H1 (cell line): ENCODE measurements around the gene PCDH18. TPM values are rescaled to one million over a fixed set of nuclear protein-coding genes. Genes with fewer than 3 reads are reported as not detected.
"Not testable (repeated sequence)": the region's sequence is repeated elsewhere in the genome, so short reads cannot be mapped to it uniquely, and the experiment has no call there.

Source experiments
- CTCF ChIA-PET: fragments of 300-600 bp; sonication (Branson Sonifier 250); formaldehyde crosslinking; loops from one replicate; lab custom pipeline; 2021; ENCODE audit not compliant: partially characterized antibody; lab: Charles Lee
- POLR2A ChIA-PET: fragments of 300-600 bp; sonication (Branson Sonifier 250); formaldehyde crosslinking; loops from one replicate; lab custom pipeline; 2021; ENCODE audit warnings: inconsistent platforms; ENCODE audit not compliant: partially characterized antibody; lab: Charles Lee
- DNase-seq, 2 experiments: peaks; one replicate each; pipeline versions ENCODE4 v3.0.0 to v3.0.0-alpha.2; 2010 to 2022; ENCODE audit warnings: low spot score in 2 of 2, low read depth in 1 of 2, mixed read lengths in 1 of 2
- FAIRE-seq: peaks from 2 replicates; lab custom pipeline; 2011; peaks lifted over from hg19 to GRCh38; lab: Jason Lieb, UNC
- H2AFZ ChIP-seq: 2 replicates; pipeline ENCODE4 v1.8.1; 2012; ENCODE audit warnings: low read length, inconsistent platforms
- H2AK5ac ChIP-seq: 2 replicates; pipeline ENCODE4 v1.6.1; 2013; ENCODE audit warnings: low read depth, low read length
- H2BK120ac ChIP-seq: replicated peaks from 2 replicates; pipeline ENCODE3; 2013; ENCODE audit warnings: low read depth, low read length, inconsistent platforms
- H2BK12ac ChIP-seq: 2 replicates; pipeline ENCODE4 v1.6.1; 2013; ENCODE audit warnings: low read depth, low read length
- H2BK15ac ChIP-seq: 2 replicates; pipeline ENCODE4 v1.6.1; 2013; ENCODE audit warnings: low read length
- H2BK20ac ChIP-seq: 2 replicates; pipeline ENCODE4 v1.6.1; 2013; ENCODE audit warnings: low read length
- H2BK5ac ChIP-seq: 2 replicates; pipeline ENCODE4 v1.6.1; 2013; ENCODE audit warnings: low read depth, low read length
- H3K14ac ChIP-seq: 2 replicates; pipeline ENCODE4 v1.6.1; 2013; ENCODE audit warnings: inconsistent platforms; ENCODE audit not compliant: insufficient read length
- H3K18ac ChIP-seq: 2 replicates; pipeline ENCODE4 v1.6.1; 2013; ENCODE audit warnings: low read length; ENCODE audit errors: extremely low read depth
- H3K23ac ChIP-seq: 2 replicates; pipeline ENCODE4 v1.6.1; 2013; ENCODE audit warnings: inconsistent platforms; ENCODE audit not compliant: insufficient read length
- H3K23me2 ChIP-seq: 2 replicates; pipeline ENCODE4 v1.6.1; 2013; ENCODE audit warnings: low read depth, low read length
- H3K27ac ChIP-seq: 2 replicates; pipeline ENCODE4 v1.6.1; 2011; ENCODE audit warnings: low read depth, low read length, inconsistent platforms
- H3K27me3 ChIP-seq, 4 experiments: replicated peaks in 1 of 4; 1 replicate in 1 of 4; 2 replicates in 3 of 4; pipeline versions ENCODE4 v1.6.1 to v1.8.1; 2011 to 2013; ENCODE audit warnings: low read length in 3 of 4, mild to moderate bottlenecking in 3 of 4, inconsistent platforms in 2 of 4, mixed read lengths in 2 of 4, moderate library complexity in 1 of 4; ENCODE audit not compliant: control insufficient read depth in 3 of 4, insufficient read depth in 3 of 4; ENCODE audit errors: extremely low read depth in 1 of 4
- H3K36me3 ChIP-seq, 4 experiments: 2 replicates each; pipeline versions ENCODE4 v1.6.1 to v1.8.1; 2011 to 2013; ENCODE audit warnings: mild to moderate bottlenecking in 4 of 4, low read length in 3 of 4, moderate library complexity in 2 of 4, control low read depth in 1 of 4, inconsistent platforms in 1 of 4; ENCODE audit not compliant: insufficient read depth in 4 of 4, control insufficient read depth in 2 of 4
- H3K4ac ChIP-seq: replicated peaks from 2 replicates; pipeline ENCODE3; 2013; ENCODE audit warnings: low read length, low read depth, mixed read lengths, inconsistent platforms; ENCODE audit not compliant: insufficient read length
- H3K4me1 ChIP-seq, 4 experiments: replicated peaks in 1 of 4; 1 replicate in 1 of 4; 2 replicates in 3 of 4; pipeline versions ENCODE4 v1.6.1 to v1.8.1; 2011 to 2013; ENCODE audit warnings: low read length in 3 of 4, inconsistent platforms in 2 of 4, mixed read lengths in 1 of 4; ENCODE audit not compliant: insufficient read depth in 4 of 4, control insufficient read depth in 3 of 4
- H3K4me2 ChIP-seq, 2 experiments: 2 replicates each; pipeline versions ENCODE4 v1.6.1 to v1.8.1; 2011 to 2013; ENCODE audit warnings: low read depth in 2 of 2, low read length in 2 of 2, control low read depth in 1 of 2, inconsistent platforms in 1 of 2, mild to moderate bottlenecking in 1 of 2; ENCODE audit not compliant: insufficient read depth in 1 of 2
- H3K4me3 ChIP-seq, 4 experiments: fragments of 200-600, 300-600 bp in 1 of 4; sonication (generic), shearing (Covaris generic), sonication (Bioruptor Twin) in 1 of 4; 2 replicates each; pipeline versions ENCODE4 v1.5.1 to v1.8.1; 2011 to 2016; ENCODE audit warnings: low read length in 4 of 4, low read depth in 3 of 4, control low read depth in 2 of 4, inconsistent platforms in 2 of 4, mild to moderate bottlenecking in 2 of 4, mixed read lengths in 1 of 4, moderate library complexity in 1 of 4; ENCODE audit not compliant: insufficient read depth in 2 of 4; ENCODE audit errors: extremely low read depth in 1 of 4
- H3K56ac ChIP-seq: replicated peaks from 2 replicates; pipeline ENCODE3; 2013; ENCODE audit warnings: low read depth, mild to moderate bottlenecking, mixed read lengths, low read length, inconsistent platforms; ENCODE audit not compliant: insufficient read length
- H3K79me1 ChIP-seq: 2 replicates; pipeline ENCODE4 v1.6.1; 2013; ENCODE audit warnings: low read depth, low read length, control low read depth
- H3K79me2 ChIP-seq, 2 experiments: 2 replicates each; pipeline versions ENCODE4 v1.6.1 to v1.8.1; 2012 to 2013; ENCODE audit warnings: low read length in 2 of 2, mild to moderate bottlenecking in 2 of 2, inconsistent platforms in 1 of 2; ENCODE audit not compliant: insufficient read depth in 2 of 2, control insufficient read depth in 1 of 2
- H3K9ac ChIP-seq, 4 experiments: replicated peaks in 1 of 4; 1 replicate in 1 of 4; 2 replicates in 3 of 4; pipeline versions ENCODE4 v1.6.1 to v1.8.1; 2011 to 2013; ENCODE audit warnings: low read depth in 3 of 4, low read length in 3 of 4, control low read depth in 2 of 4, mild to moderate bottlenecking in 2 of 4, moderate library complexity in 2 of 4, inconsistent platforms in 1 of 4; ENCODE audit errors: extremely low read depth in 1 of 4
- H3K9me3 ChIP-seq, 2 experiments: 2 replicates each; pipeline versions ENCODE4 v1.6.1 to v1.8.1; 2012 to 2013; ENCODE audit warnings: mild to moderate bottlenecking in 2 of 2, moderate library complexity in 2 of 2, control low read depth in 1 of 2, inconsistent platforms in 1 of 2, low read depth in 1 of 2, low read length in 1 of 2, mixed read lengths in 1 of 2; ENCODE audit not compliant: insufficient read depth in 2 of 2
- H4K20me1 ChIP-seq, 2 experiments: replicated peaks in 1 of 2; 2 replicates each; pipeline versions ENCODE3 to v1.8.1; 2011 to 2013; ENCODE audit warnings: inconsistent platforms in 2 of 2, low read length in 2 of 2, mild to moderate bottlenecking in 1 of 2; ENCODE audit not compliant: insufficient read depth in 2 of 2, control insufficient read depth in 1 of 2
- H4K5ac ChIP-seq: 2 replicates; pipeline ENCODE4 v1.6.1; 2013; ENCODE audit warnings: low read length, low read depth, mixed read lengths, inconsistent platforms; ENCODE audit not compliant: insufficient read length
- H4K8ac ChIP-seq: 2 replicates; pipeline ENCODE4 v1.8.0; 2013; ENCODE audit warnings: mild to moderate bottlenecking, moderate library complexity, low read length, inconsistent platforms; ENCODE audit not compliant: insufficient read depth; ENCODE audit errors: extremely low read depth
- H4K91ac ChIP-seq: replicated peaks from 2 replicates; pipeline ENCODE3; 2013; ENCODE audit warnings: low read length, mixed read lengths, inconsistent platforms; ENCODE audit not compliant: insufficient read length
- WGBS, 2 experiments: shearing (Covaris generic) in 1 of 2; methylation state at CpG; one replicate each; pipeline versions ENCODE4 v1.1.6 to v1.1.7; 2013 to 2015; ENCODE audit warnings: low lambda C conversion rate in 2 of 2, mixed read lengths in 2 of 2, inconsistent platforms in 1 of 2, low coverage in 1 of 2, missing lambda C conversion rate in 1 of 2; ENCODE audit not compliant: insufficient replicate concordance in 2 of 2, insufficient coverage in 1 of 2, insufficient read length in 1 of 2; ENCODE audit errors: extremely low coverage in 1 of 2, missing lambda C conversion rate in 1 of 2; 5-methylcytosine and 5-hydroxymethylcytosine counted together
- polyA plus RNA-seq, 7 experiments: library from polyadenylated mRNA; depleted of rRNA in 3 of 7; stranded (reverse) in 5 of 7; unstranded in 2 of 7; fragments of >200 nt in 5 of 7; fragments of 200-250 nt in 2 of 7; gene quantifications; 1 replicate in 5 of 7; 2 replicates in 1 of 7; 4 replicates in 1 of 7; pipeline versions ENCODE4 v1.2.1 to v1.2.3, GENCODE V29; 2011 to 2013; ENCODE audit warnings: missing spikeins in 2 of 7, mixed read lengths in 2 of 7
- total RNA-seq: library from RNA; stranded (reverse); fragmentation: NEBNext Ultra II Directional; extraction: Animal tissue kit (Norgen Biotek cat#: 25700); gene quantifications from 2 replicates; pipeline ENCODE4 v1.2.1, GENCODE V29; 2021

Gene PCDH18
- total and polyA plus RNA-seq, 2 of the 8 experiments (the other 6 are each of a cell fraction or from before 2014, with no cell fraction given): 28.8 to 41.8 TPM

- H3K18ac ChIP-seq, H2AK5ac ChIP-seq, H3K27me3 ChIP-seq, H2BK5ac ChIP-seq, H2AFZ ChIP-seq, H3K79me1 ChIP-seq, DNase-seq, H3K79me2 ChIP-seq, H3K23me2 ChIP-seq, FAIRE-seq, H3K56ac ChIP-seq, H4K91ac ChIP-seq, H3K23ac ChIP-seq, H3K9ac ChIP-seq, H3K4me3 ChIP-seq, H3K9me3 ChIP-seq, H4K20me1 ChIP-seq, H3K4me1 ChIP-seq, H2BK120ac ChIP-seq, H3K4ac ChIP-seq, H3K4me2 ChIP-seq, H2BK12ac ChIP-seq, POLR2A ChIA-PET, H3K36me3 ChIP-seq, H3K14ac ChIP-seq, H4K8ac ChIP-seq, H3K27ac ChIP-seq, H4K5ac ChIP-seq, H2BK20ac ChIP-seq, H2BK15ac ChIP-seq: not testable (repeated sequence)
- WGBS, 2 experiments: 94% methylated on average over 11 of the region's 11 CpGs; no CpG with 5 or more reads in 1 of the 2 experiments
- CTCF ChIA-PET: interaction anchor here (0.7 kb wide), 1 partner anchor 69 kb away, joined by 3 read pairs; no protein-coding TSS in a partner anchor
These were observed 48.9 kb downstream of the PCDH18 start for GRCh38 chr4:137483313-137483959.

- H3K27ac ChIP-seq, H3K9me3 ChIP-seq, H2AK5ac ChIP-seq, H4K20me1 ChIP-seq, FAIRE-seq, H3K9ac ChIP-seq, H3K4me1 ChIP-seq, H4K91ac ChIP-seq, H3K79me1 ChIP-seq, H2AFZ ChIP-seq, H2BK20ac ChIP-seq, POLR2A ChIA-PET, H3K23ac ChIP-seq, H2BK120ac ChIP-seq, H4K8ac ChIP-seq, H3K4me3 ChIP-seq, H3K4ac ChIP-seq, H3K56ac ChIP-seq, H3K27me3 ChIP-seq, H2BK15ac ChIP-seq, H3K14ac ChIP-seq, H3K36me3 ChIP-seq, H3K23me2 ChIP-seq, CTCF ChIA-PET, H4K5ac ChIP-seq, H3K4me2 ChIP-seq, DNase-seq, H3K79me2 ChIP-seq, H2BK5ac ChIP-seq, H2BK12ac ChIP-seq, H3K18ac ChIP-seq: not testable (repeated sequence)
- 97% methylated on average over 4 of the region's 5 CpGs; no CpG with 5 or more reads in 1 of the 2 experiments for WGBS, 2 experiments
These were observed 52.6 kb downstream of the PCDH18 start for GRCh38 chr4:137479657-137480056.
